ENCODE measurements around the gene TRAFD1.
A peak's percentile ranks its signal among the peaks of the same experiment; 100 is the strongest.

Gene TRAFD1

GRCh38 chr12:112170971-112171596, 45.7 kb downstream of the TRAFD1 start:
- Histone ChIP-seq H3K36me3 (ENCODE audit: control insufficient read depth, insufficient read depth, low read length, severe bottlenecking) (peaks cover 34% of the 10 kb centered on the region), H3K4me3 (ENCODE audit: low read length) (no peak overlapping the region), H3K9ac (ENCODE audit: low read length) (no peak overlapping the region), H3K9me3 (ENCODE audit: control insufficient read depth, low read length) (no peaks in the 10 kb centered on the region), H3K27me3 (replicated peaks; ENCODE audit: control insufficient read depth, insufficient read depth, low read length) (no peaks in the 10 kb centered on the region), H3K4me1 (ENCODE audit: control insufficient read depth, insufficient read depth, low read length) (peaks cover 8% of the 10 kb centered on the region)
- DNase-seq (ENCODE audit: low read depth): no peak

- Histone ChIP-seq H3K36me3 (ENCODE audit: control insufficient read depth, insufficient read depth, low read length, severe bottlenecking) (peaks cover 41% of the 10 kb centered on the region), H3K9ac (ENCODE audit: low read length) (no peak overlapping the region), H3K4me3 (ENCODE audit: low read length) (no peak overlapping the region), H3K4me1 (ENCODE audit: control insufficient read depth, insufficient read depth, low read length) (peaks cover 12% of the 10 kb centered on the region), H3K27me3 (replicated peaks; ENCODE audit: control insufficient read depth, insufficient read depth, low read length) (no peaks in the 10 kb centered on the region), H3K9me3 (ENCODE audit: control insufficient read depth, low read length) (no peaks in the 10 kb centered on the region)
- DNase-seq (ENCODE audit: low read depth): no peak
Measured at GRCh38 chr12:112172556-112173324, 47.4 kb downstream of the TRAFD1 start.

GRCh38 chr12:112175361-112176155, 50.2 kb downstream of the TRAFD1 start:
- Histone ChIP-seq H3K9ac (ENCODE audit: low read length) (no peak overlapping the region), H3K27me3 (replicated peaks; ENCODE audit: control insufficient read depth, insufficient read depth, low read length) (no peaks in the 10 kb centered on the region), H3K4me3 (ENCODE audit: low read length) (no peak overlapping the region), H3K4me1 (ENCODE audit: control insufficient read depth, insufficient read depth, low read length) (peaks cover 12% of the 10 kb centered on the region), H3K36me3 (ENCODE audit: control insufficient read depth, insufficient read depth, low read length, severe bottlenecking) (peaks cover 61% of the 10 kb centered on the region), H3K9me3 (ENCODE audit: control insufficient read depth, low read length) (no peaks in the 10 kb centered on the region)
- DNase-seq (ENCODE audit: low read depth): no peak

- H3K36me3 ChIP-seq (ENCODE audit: control insufficient read depth, insufficient read depth, low read length, severe bottlenecking): peaks cover 60% of the 10 kb centered on the region
- H3K4me3 ChIP-seq (ENCODE audit: low read length): no peak overlapping the region
- DNase-seq (ENCODE audit: low read depth): no peak
- no peaks in the 10 kb centered on the region for H3K27me3 ChIP-seq (replicated peaks; ENCODE audit: control insufficient read depth, insufficient read depth, low read length)
- H3K4me1 ChIP-seq (ENCODE audit: control insufficient read depth, insufficient read depth, low read length): peaks cover 8% of the 10 kb centered on the region
- H3K9me3 ChIP-seq (ENCODE audit: control insufficient read depth, low read length): no peaks in the 10 kb centered on the region
- H3K9ac ChIP-seq (ENCODE audit: low read length): no peak overlapping the region
Measured at GRCh38 chr12:112176321-112177010, 51.1 kb downstream of the TRAFD1 start.

GRCh38 chr12:112178796-112179195, 53.4 kb downstream of the TRAFD1 start:
- Histone ChIP-seq H3K27me3 (replicated peaks; ENCODE audit: control insufficient read depth, insufficient read depth, low read length) (no peaks in the 10 kb centered on the region), H3K9me3 (ENCODE audit: control insufficient read depth, low read length) (no peaks in the 10 kb centered on the region), H3K9ac (ENCODE audit: low read length) (no peak overlapping the region), H3K4me3 (ENCODE audit: low read length) (no peak overlapping the region), H3K4me1 (ENCODE audit: control insufficient read depth, insufficient read depth, low read length) (peaks cover 19% of the 10 kb centered on the region), H3K36me3 (ENCODE audit: control insufficient read depth, insufficient read depth, low read length, severe bottlenecking) (peaks cover 56% of the 10 kb centered on the region)
- DNase-seq (ENCODE audit: low read depth): no peak

- Histone ChIP-seq H3K9ac (ENCODE audit: low read length) (no peak overlapping the region), H3K4me3 (ENCODE audit: low read length) (no peak overlapping the region), H3K4me1 (ENCODE audit: control insufficient read depth, insufficient read depth, low read length) (peaks cover 19% of the 10 kb centered on the region), H3K9me3 (ENCODE audit: control insufficient read depth, low read length) (no peaks in the 10 kb centered on the region), H3K27me3 (replicated peaks; ENCODE audit: control insufficient read depth, insufficient read depth, low read length) (no peaks in the 10 kb centered on the region), H3K36me3 (ENCODE audit: control insufficient read depth, insufficient read depth, low read length, severe bottlenecking) (peaks cover 61% of the 10 kb centered on the region)
- DNase-seq (ENCODE audit: low read depth): no peak
Measured at GRCh38 chr12:112179341-112179740, 54.0 kb downstream of the TRAFD1 start.

GRCh38 chr12:112179916-112180315, 54.6 kb downstream of the TRAFD1 start:
- Histone ChIP-seq H3K4me1 (ENCODE audit: control insufficient read depth, insufficient read depth, low read length) (peaks cover 19% of the 10 kb centered on the region), H3K9ac (ENCODE audit: low read length) (no peak overlapping the region), H3K27me3 (replicated peaks; ENCODE audit: control insufficient read depth, insufficient read depth, low read length) (no peaks in the 10 kb centered on the region), H3K36me3 (ENCODE audit: control insufficient read depth, insufficient read depth, low read length, severe bottlenecking) (peaks cover 64% of the 10 kb centered on the region), H3K9me3 (ENCODE audit: control insufficient read depth, low read length) (no peaks in the 10 kb centered on the region), H3K4me3 (ENCODE audit: low read length) (no peak overlapping the region)
- DNase-seq (ENCODE audit: low read depth): no peak

GRCh38 chr12:112180422-112180821, 55.1 kb downstream of the TRAFD1 start:
- H3K4me3 ChIP-seq (ENCODE audit: low read length): no peak overlapping the region
- peaks cover 16% of the 10 kb centered on the region for H3K4me1 ChIP-seq (ENCODE audit: control insufficient read depth, insufficient read depth, low read length)
- no peak overlapping the region for H3K9ac ChIP-seq (ENCODE audit: low read length)
- peaks cover 60% of the 10 kb centered on the region for H3K36me3 ChIP-seq (ENCODE audit: control insufficient read depth, insufficient read depth, low read length, severe bottlenecking)
- H3K27me3 ChIP-seq (replicated peaks; ENCODE audit: control insufficient read depth, insufficient read depth, low read length): no peaks in the 10 kb centered on the region
- no peak for DNase-seq (ENCODE audit: low read depth)
- no peaks in the 10 kb centered on the region for H3K9me3 ChIP-seq (ENCODE audit: control insufficient read depth, low read length)

- Histone ChIP-seq H3K4me3 (ENCODE audit: low read length) (no peak overlapping the region), H3K36me3 (ENCODE audit: control insufficient read depth, insufficient read depth, low read length, severe bottlenecking) (peaks cover 46% of the 10 kb centered on the region), H3K27me3 (replicated peaks; ENCODE audit: control insufficient read depth, insufficient read depth, low read length) (no peaks in the 10 kb centered on the region), H3K4me1 (ENCODE audit: control insufficient read depth, insufficient read depth, low read length) (peaks cover 14% of the 10 kb centered on the region), H3K9ac (ENCODE audit: low read length) (no peak overlapping the region), H3K9me3 (ENCODE audit: control insufficient read depth, low read length) (no peaks in the 10 kb centered on the region)
- no peak for DNase-seq (ENCODE audit: low read depth)
Measured at GRCh38 chr12:112182499-112182898, 57.1 kb downstream of the TRAFD1 start.

GRCh38 chr12:112183141-112184021, 58.0 kb downstream of the TRAFD1 start:
- peaks cover 44% of the 10 kb centered on the region for H3K36me3 ChIP-seq (ENCODE audit: control insufficient read depth, insufficient read depth, low read length, severe bottlenecking)
- DNase-seq (ENCODE audit: low read depth): peak; percentile 7
- H3K4me1 ChIP-seq (ENCODE audit: control insufficient read depth, insufficient read depth, low read length): peaks cover 14% of the 10 kb centered on the region
- no peaks in the 10 kb centered on the region for H3K9me3 ChIP-seq (ENCODE audit: control insufficient read depth, low read length)
- no peak overlapping the region for H3K4me3 ChIP-seq (ENCODE audit: low read length)
- H3K9ac ChIP-seq (ENCODE audit: low read length): peak overlapping the region; percentile 0
- no peaks in the 10 kb centered on the region for H3K27me3 ChIP-seq (replicated peaks; ENCODE audit: control insufficient read depth, insufficient read depth, low read length)
